ENCODE measurements around the gene UAP1.

The UAP1 gene

DNA sequence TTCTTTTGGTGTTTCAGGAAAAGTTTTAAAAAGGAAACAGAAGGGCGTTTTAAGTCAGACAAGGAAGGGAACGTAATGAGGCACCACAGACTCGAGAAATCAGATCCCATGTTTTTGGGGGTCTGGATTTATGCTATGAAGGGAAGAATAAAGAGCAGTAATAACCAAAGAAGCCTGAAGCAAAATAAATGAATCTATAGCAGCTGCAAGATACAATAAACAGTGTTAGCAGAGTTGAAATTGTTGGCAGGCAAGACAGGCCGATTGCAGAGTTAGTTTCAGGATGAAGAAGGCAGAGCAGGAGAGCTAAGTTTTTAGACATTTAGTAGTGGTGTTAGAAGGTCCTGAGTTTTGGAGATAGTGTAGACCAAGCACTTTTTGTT is 71.2 kb downstream of the UAP1 start:
- TF ChIP-seq TAF1 (IDR thresholded peaks at IDR 0.05; ENCODE audit: low read depth) (no peak), FOXM1 (IDR thresholded peaks at IDR 0.05; ENCODE audit: borderline replicate concordance, low read depth) (no peak), YY1 (IDR thresholded peaks at IDR 0.05; ENCODE audit: low read depth) (no peak), RAD21 (IDR thresholded peaks at IDR 0.05; ENCODE audit: low read depth) (no peak), EGR1 (IDR thresholded peaks at IDR 0.05) (no peak)
- TF ChIP-seq, protein P1, sequence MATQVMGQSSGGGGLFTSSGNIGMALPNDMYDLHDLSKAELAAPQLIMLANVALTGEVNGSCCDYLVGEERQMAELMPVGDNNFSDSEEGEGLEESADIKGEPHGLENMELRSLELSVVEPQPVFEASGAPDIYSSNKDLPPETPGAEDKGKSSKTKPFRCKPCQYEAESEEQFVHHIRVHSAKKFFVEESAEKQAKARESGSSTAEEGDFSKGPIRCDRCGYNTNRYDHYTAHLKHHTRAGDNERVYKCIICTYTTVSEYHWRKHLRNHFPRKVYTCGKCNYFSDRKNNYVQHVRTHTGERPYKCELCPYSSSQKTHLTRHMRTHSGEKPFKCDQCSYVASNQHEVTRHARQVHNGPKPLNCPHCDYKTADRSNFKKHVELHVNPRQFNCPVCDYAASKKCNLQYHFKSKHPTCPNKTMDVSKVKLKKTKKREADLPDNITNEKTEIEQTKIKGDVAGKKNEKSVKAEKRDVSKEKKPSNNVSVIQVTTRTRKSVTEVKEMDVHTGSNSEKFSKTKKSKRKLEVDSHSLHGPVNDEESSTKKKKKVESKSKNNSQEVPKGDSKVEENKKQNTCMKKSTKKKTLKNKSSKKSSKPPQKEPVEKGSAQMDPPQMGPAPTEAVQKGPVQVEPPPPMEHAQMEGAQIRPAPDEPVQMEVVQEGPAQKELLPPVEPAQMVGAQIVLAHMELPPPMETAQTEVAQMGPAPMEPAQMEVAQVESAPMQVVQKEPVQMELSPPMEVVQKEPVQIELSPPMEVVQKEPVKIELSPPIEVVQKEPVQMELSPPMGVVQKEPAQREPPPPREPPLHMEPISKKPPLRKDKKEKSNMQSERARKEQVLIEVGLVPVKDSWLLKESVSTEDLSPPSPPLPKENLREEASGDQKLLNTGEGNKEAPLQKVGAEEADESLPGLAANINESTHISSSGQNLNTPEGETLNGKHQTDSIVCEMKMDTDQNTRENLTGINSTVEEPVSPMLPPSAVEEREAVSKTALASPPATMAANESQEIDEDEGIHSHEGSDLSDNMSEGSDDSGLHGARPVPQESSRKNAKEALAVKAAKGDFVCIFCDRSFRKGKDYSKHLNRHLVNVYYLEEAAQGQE (IDR thresholded peaks at IDR 0.05; ENCODE audit: low read depth): no peak
- TF ChIP-seq, protein P2, sequence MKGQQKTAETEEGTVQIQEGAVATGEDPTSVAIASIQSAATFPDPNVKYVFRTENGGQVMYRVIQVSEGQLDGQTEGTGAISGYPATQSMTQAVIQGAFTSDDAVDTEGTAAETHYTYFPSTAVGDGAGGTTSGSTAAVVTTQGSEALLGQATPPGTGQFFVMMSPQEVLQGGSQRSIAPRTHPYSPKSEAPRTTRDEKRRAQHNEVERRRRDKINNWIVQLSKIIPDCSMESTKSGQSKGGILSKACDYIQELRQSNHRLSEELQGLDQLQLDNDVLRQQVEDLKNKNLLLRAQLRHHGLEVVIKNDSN (IDR thresholded peaks at IDR 0.05): no peak
- TF ChIP-seq, protein P3, sequence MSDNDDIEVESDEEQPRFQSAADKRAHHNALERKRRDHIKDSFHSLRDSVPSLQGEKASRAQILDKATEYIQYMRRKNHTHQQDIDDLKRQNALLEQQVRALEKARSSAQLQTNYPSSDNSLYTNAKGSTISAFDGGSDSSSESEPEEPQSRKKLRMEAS (IDR thresholded peaks at IDR 0.05): no peak

DNA sequence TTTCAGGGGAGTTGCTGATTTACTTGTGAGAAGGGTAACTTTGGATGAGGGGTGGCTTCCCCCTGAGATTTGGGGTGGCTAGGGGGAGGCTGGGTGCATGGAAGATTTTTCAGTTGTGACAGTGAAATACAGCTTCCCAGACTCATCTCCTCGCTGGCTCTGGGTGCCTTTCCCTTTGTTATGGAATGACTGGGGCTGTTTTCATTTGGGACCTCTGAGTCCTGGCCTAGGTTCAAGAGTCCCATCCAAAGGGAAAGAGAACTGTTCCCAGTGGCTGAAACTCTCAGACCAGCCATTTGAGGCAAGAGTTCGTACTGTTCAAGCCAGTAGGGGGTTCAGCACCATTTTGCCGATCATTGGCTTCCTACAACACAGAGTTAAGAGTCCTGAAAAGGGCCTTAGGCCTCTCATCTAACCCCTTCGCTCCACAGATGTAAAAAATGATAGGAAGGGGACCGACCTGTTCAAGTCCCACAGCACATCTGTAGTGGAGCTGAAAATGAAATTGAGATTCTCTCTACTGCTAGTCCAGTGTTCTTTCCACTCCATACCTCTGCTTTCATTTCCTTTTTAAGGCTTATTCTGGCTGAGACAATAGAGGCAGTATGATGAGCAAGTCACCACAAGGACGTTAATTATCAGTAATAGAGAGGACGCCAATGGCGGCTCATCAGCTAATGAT is 71.7 kb downstream of the UAP1 start:
- TF ChIP-seq CREB1 (IDR thresholded peaks at IDR 0.05; ENCODE audit: low read depth): no peak
- TF ChIP-seq YY1 (IDR thresholded peaks at IDR 0.05; ENCODE audit: low read depth): no peak
- no peak for TF ChIP-seq TEAD4 (IDR thresholded peaks at IDR 0.05)
- no peak for TF ChIP-seq ZBTB7A (IDR thresholded peaks at IDR 0.05; ENCODE audit: low read depth)
- TF ChIP-seq CEBPB (IDR thresholded peaks at IDR 0.05): no peak
- TF ChIP-seq, protein P2 (IDR thresholded peaks at IDR 0.05): no peak
- no peak for TF ChIP-seq EP300 (IDR thresholded peaks at IDR 0.05; ENCODE audit: borderline replicate concordance)
- TF ChIP-seq RAD21 (IDR thresholded peaks at IDR 0.05; ENCODE audit: low read depth): no peak
- TF ChIP-seq NFIC (IDR thresholded peaks at IDR 0.05): no peak
- TF ChIP-seq TCF12 (IDR thresholded peaks at IDR 0.05; ENCODE audit: low read depth): no peak
- no peak for TF ChIP-seq TAF1 (IDR thresholded peaks at IDR 0.05; ENCODE audit: low read depth)
- no peak for TF ChIP-seq EGR1 (IDR thresholded peaks at IDR 0.05)
- TF ChIP-seq, protein P1 (IDR thresholded peaks at IDR 0.05; ENCODE audit: low read depth): no peak

DNA sequence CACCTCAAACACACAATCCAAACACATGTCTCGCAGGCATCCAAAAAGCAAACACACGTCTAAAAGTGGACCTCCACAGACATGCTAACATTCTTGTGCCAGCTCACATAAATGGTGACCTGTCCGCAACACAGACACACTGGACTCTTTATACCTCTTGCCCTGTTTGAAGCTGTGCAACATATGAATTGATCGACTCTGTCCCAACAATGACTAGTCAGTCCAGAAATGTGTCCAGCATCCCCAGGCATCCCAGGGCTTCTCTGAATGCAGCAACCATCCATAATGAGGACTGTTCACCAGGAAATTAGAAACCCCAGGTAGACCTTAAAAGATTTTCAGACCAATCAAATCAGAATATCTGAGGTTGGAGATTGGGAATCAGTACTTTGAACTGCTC is 73.9 kb downstream of the UAP1 start:
- TF ChIP-seq TEAD4 (IDR thresholded peaks at IDR 0.05) (no peak), CEBPB (IDR thresholded peaks at IDR 0.05) (no peak), FOXM1 (IDR thresholded peaks at IDR 0.05; ENCODE audit: borderline replicate concordance, low read depth) (no peak), TCF12 (IDR thresholded peaks at IDR 0.05; ENCODE audit: low read depth) (no peak), NFIC (IDR thresholded peaks at IDR 0.05) (no peak), TAF1 (IDR thresholded peaks at IDR 0.05; ENCODE audit: low read depth) (no peak)

DNA sequence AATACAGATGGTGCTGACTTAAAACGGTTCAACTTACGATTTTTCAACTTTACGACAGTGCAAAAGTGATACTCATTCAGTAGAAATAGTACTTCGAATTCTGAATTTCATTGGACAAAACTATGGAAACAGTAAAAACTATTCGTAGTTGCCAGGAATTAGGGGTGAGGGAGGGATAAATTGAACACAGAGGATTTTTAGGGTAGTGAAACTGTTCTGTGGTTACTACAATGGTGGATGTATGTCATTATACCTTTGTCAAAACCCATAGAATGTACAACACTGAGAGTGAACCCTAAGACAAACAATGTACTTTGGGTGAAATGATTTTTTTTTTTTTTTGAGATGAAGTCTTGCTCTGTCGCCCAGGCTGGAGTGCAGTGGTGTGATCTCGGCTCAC is 78.2 kb downstream of the UAP1 start:
- TF ChIP-seq NFIC (IDR thresholded peaks at IDR 0.05) (no peak), EGR1 (IDR thresholded peaks at IDR 0.05) (no peak), ZBTB7A (IDR thresholded peaks at IDR 0.05; ENCODE audit: low read depth) (no peak)
- TF ChIP-seq, protein P3 (IDR thresholded peaks at IDR 0.05): no peak

DNA sequence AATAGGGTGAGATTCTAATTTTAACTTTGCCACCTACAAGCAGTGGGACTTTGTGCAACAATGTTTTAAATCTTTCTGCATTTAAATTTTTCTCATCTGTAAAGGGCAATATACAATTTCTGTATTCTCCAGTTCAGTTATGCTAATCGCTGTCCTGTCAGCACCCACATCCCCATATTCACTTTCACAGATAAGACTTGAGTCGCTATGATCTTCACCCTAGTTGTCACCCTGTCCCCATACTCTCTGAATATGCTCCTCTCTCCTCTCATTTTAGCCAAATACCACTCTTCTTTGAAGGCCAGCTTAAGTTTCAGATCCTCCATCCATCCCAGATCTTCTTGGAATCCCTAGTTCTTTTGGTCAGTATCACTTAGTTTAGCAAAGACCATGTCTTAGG is 79.6 kb downstream of the UAP1 start:
- TF ChIP-seq FOXM1 (IDR thresholded peaks at IDR 0.05; ENCODE audit: borderline replicate concordance, low read depth) (no peak), ZBTB7A (IDR thresholded peaks at IDR 0.05; ENCODE audit: low read depth) (no peak), EP300 (IDR thresholded peaks at IDR 0.05; ENCODE audit: borderline replicate concordance) (no peak), TCF12 (IDR thresholded peaks at IDR 0.05; ENCODE audit: low read depth) (no peak), YY1 (IDR thresholded peaks at IDR 0.05; ENCODE audit: low read depth) (no peak), RAD21 (IDR thresholded peaks at IDR 0.05; ENCODE audit: low read depth) (no peak), TEAD4 (IDR thresholded peaks at IDR 0.05) (no peak), CEBPB (IDR thresholded peaks at IDR 0.05) (no peak), TAF1 (IDR thresholded peaks at IDR 0.05; ENCODE audit: low read depth) (no peak), CREB1 (IDR thresholded peaks at IDR 0.05; ENCODE audit: low read depth) (no peak)
- TF ChIP-seq, protein P1 (IDR thresholded peaks at IDR 0.05; ENCODE audit: low read depth): no peak
- TF ChIP-seq, protein P3 (IDR thresholded peaks at IDR 0.05): no peak
- TF ChIP-seq, protein P2 (IDR thresholded peaks at IDR 0.05): no peak

Measured in Ishikawa (cell line).